IPS DF 4.7 (cell line): ENCODE data around the gene KYAT1.

Experiments
- DNase-seq: peaks from one replicate; pipeline ENCODE4 v3.0.0-alpha.2; 2013; ENCODE audit warnings: low spot score; ENCODE audit errors: extremely low read depth

Gene KYAT1

GRCh38 chr9:128908372-128908771 lies 26.6 kb upstream of the KYAT1 start:
- no peak for DNase-seq

DNA sequence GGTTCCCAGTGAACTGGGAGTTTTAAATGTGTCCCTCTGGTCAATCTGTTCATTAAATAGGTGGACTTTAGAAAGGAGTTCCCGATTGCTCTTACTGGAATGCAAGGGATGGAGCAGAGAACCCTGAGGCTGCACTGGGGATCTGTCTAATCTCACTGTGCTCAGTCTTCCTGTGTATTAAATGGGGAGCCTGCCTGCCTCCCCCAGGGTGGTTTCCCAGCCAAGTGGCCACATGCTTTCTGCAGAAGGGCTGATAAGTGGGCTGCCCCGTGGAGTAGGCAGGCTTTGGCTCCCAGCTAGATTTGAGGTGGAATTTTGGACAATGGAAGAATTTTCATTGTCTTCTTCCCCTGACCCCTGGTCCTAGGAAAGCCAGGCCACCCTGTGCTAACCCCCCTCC lies 25.0 kb upstream of the KYAT1 start:
- DNase-seq: no peak

- no peak for DNase-seq
Observed at GRCh38 chr9:128905964-128906363, 24.2 kb upstream of the KYAT1 start.

DNA sequence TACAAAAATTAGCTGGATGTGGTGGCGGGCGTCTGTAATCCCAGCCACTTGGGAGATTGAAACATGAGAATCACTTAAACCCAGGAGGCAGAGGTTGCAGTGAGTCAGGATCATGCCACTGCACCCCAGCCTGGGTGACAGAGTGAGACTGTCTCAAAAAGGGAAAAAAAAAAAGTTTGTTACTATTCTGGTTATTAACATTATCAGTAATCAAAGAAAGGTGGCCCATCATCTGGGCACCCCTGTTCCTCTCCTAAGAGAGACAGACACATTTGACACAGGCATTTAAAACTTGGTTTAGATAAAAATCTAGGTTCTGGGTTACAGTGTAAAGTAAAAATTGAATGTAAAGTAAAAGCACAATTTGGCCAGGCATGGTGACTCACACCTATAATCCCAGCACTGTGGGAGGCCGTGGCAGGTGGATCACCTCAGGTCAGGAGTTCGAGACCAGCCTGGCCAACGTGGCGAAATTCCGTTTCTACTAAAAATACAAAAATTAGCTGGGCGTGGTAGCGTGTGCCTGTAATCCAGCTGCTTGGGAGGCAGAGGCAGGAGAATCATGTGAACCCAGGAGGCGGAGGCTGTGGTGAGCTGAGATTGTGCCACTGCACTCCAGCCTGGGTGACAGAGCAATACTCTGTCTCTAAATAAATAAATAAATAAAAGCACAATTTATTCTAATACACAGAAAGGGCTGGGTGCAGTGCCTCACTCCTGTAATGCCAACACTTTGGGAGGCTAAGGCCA lies 22.3 kb upstream of the KYAT1 start:
- no peak for DNase-seq

GRCh38 chr9:128903079-128903461 lies 21.3 kb upstream of the KYAT1 start:
- DNase-seq: no peak

DNA sequence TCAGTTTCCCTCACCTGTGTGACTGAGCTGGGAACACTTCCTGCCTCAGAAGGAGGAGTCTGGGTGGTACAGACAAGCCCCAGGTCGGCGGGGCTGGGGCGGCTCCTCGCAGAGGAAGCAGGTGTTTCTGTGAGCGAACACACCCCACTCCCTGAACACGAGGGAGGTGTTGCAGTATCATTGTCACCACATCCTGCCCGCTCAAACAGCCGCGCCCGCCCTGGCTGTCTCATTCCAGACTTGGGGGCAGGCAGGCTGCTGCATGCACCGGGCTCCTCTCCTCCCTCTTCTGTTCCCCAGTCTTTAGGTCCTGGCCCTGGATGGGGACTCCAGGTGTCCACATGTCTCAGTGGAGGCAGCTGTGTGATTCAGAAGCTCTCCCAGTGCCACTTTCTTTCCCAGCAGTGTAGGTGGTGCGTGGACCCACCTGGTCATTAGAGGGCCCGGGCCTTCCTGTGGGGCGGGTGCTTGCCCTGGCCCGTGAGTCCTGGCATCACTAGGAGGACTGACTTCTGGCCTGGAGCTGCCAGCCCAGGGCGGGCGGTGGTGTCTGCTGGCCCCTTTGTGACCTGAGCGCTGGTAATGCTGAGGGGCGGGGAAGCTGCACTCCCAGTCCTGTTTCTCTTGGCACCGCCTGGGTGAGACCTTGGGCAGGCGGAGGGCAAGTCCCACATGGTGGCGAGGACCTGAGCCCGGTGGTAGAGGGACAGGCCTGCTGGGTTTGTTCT lies 20.8 kb upstream of the KYAT1 start:
- no peak for DNase-seq

DNA sequence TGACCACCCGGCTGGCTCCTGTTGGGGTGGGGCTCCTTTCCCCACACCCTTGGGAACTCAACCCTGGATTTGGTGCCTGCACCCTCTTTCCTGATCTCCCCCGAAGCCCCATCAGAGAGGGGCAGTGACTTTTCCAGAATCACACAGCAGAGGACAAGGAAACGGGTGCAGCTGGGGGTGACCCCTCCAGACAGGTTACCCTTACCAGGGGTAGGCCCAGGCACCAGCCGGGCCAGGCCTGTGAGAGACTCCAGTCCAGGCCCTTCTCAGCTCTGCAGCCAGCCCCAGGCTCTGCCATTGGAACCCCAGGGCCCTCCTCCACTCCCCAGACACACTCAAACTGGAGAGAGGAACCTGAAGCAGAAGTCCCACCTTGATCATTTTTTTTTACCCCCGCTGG lies 20.1 kb upstream of the KYAT1 start:
- DNase-seq: no peak

GRCh38 chr9:128901379-128901778 lies 19.6 kb upstream of the KYAT1 start:
- DNase-seq: no peak

GRCh38 chr9:128899566-128900322 lies 18.0 kb upstream of the KYAT1 start:
- no peak for DNase-seq

GRCh38 chr9:128898845-128899565 lies 17.3 kb upstream of the KYAT1 start:
- DNase-seq: no peak

- DNase-seq: no peak
Observed at GRCh38 chr9:128898382-128898781, 16.6 kb upstream of the KYAT1 start.

- DNase-seq: no peak
Observed at GRCh38 chr9:128895556-128895955, 13.8 kb upstream of the KYAT1 start.

DNA sequence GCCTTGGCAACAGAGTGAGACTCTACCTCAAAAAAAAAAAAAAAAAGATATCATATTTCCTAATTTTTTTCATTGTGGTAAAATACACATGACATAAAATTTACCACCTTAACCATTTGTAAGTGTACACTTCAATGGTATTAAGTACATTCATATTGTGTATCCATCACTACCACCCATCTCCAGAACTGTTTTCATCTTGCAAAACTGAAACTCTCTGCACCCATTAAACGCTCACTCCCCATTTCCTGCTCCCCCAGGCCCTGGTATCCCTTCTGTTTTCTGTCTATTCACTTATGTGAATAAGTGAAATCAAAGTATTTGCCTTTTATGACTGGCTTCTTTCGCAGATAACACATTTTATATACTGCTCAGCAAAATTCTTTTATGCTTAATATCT lies 13.0 kb upstream of the KYAT1 start:
- DNase-seq: no peak

DNA sequence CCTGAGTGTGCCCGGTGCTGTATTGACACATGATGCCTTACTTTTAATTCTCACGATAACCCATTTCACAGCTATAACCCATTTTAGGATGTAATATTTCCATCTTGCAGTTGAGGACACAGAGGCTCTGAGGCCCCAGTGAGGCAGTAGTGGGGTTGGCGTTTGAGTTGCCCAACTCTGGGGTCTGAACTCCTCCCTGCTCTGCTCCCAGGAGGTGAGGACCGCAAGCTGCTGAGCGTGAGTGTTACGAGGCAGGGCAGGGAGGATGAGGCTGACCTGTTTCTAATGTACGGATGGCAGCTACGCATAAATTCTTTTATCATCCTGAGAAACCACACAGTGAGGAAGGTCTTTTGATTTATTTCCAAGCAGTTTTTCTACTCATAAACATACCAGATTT lies 11.6 kb upstream of the KYAT1 start:
- DNase-seq: no peak

DNA sequence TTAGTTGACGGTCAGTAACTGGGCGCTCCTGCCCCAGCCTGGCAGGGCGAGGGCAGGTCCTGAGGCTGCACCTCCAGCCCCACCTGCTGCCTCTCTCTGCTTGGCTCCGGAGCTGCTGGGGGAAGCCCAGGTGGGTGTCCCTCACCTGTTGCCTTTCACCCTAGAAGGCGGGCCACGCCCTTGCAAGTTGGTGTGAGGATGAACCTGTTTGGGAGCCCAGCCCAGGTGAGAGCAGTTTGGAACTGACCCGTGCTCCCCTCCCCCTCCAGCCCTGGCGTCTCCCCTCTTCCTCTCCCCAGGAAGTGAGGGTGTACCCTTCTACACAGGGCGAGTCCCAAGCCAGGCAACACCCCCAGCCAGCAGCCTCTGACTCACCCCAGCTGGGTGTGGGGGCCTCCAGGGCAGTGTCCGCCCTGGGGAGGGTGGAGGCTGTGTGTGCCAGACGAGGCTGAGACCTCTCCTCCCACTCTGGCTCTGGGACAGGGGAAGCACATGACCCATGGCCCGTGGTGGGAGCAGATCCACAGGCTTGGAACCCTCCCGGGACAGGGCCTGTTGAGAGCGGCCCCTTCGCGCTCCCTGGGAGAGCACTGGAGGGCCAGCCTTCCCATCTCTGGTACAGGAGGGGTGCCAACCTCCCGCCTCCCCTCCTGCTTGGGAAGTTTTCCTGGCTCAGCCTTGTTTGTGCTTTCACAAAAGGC lies 10.6 kb upstream of the KYAT1 start:
- DNase-seq: no peak

DNA sequence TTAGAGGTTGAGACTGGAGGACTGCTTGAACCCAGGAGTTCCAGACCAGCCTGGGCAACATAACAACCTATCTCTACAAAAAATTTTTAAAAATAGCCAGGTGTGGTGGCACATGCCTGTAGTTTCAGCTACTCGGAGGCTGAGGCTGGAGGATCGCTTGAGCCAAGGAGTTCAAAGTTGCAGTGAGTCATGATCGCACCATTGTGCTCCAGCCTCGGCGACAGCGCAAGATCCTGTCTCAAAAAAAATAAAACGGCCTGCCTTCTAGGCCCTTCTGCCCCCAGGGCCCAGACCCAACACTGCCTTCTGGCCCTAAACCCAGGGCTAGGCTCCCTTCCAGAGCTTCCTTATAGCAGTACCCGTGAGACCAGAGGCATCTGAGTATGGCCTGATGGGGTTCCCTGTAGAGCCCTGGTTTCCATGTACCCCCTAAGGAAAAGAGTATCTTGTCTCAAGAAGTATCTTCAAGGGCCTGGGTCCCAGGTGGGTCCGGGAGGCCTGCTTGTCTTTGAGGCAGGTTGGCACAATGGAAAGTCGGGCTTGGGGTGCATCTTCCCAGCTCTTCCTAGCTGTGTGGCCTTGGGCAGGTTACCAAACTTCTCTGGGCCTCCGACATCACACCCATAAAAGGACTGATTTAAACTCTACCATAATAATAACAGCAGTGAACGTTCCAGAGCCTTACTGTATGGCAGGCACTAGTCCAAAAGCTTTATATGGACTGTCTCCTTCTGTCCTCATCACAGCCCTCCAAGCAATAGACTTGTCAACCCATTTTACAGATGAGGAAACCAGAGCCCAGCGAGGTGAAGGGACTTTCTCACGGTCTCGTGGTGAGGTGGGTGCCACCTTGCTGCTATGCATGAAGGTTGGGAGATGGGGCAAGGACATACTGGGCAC lies 9.8 kb upstream of the KYAT1 start:
- DNase-seq: no peak

- DNase-seq: no peak
Observed at GRCh38 chr9:128887914-128888350, 6.2 kb upstream of the KYAT1 start.

DNA sequence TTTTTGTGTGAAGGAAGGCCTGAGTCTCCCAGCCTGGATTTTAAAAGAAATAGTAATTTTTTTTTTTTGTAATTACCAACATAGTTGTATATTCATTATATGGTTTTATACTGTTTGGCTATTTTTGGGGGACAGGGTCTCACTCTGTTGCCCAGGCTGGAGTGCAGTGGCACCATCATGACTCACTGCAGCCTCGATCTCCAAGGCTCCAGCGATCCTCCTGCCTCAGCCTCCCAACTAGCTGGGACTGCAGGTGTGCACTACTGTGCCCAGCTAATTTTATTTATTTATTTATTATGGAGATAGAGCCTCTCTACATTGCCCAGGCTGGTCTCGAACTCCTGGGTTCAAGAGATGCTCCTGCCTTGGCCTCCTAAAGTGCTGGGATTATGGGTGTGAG lies 5.3 kb upstream of the KYAT1 start:
- DNase-seq: no peak

- no peak for DNase-seq
Observed at GRCh38 chr9:128886211-128886891, 4.6 kb upstream of the KYAT1 start.
